SH-SY5Y (cell line): ENCODE measurements around the gene GDAP1L1.

Source experiments
- GATA2 ChIP-seq: IDR thresholded peaks from 2 replicates; pipeline ENCODE4 v1.6.1; 2011; ENCODE audit warnings: mild to moderate bottlenecking, low read depth, low read length
- GATA3 ChIP-seq: IDR thresholded peaks from 2 replicates; pipeline ENCODE4 v1.6.1; 2011; ENCODE audit warnings: low read depth, mild to moderate bottlenecking, low read length, moderate library complexity

GRCh38 chr20:44268802-44269201 is 21.7 kb downstream of the GDAP1L1 start:
- TF ChIP-seq GATA3 (no peak), GATA2 (no peak)
